ENCODE measurements around the gene SLC22A23.

Gene SLC22A23

DNA sequence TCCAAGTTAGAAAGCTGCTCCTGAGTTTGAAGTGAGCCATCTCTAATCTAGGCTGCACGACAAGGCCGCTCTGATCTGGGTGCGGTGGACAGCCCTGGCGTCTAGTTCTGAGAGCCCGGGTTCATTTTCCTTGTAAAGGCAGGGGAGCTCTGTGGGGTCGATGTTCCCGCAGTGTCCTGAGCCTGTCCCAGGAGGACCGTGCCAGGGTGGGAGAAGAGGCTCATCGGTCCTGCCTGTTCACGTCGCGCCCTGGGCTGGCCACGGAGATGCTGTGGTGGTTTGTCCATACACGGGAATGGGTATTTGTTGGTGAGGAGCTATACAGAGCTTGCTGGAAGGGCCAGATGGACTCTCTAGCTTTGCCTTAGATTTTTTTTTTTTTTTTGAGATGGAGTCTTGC is 171.1 kb downstream of the SLC22A23 start:
- peaks cover 3% of the 10 kb centered on the region for H3K36me3 ChIP-seq (ENCODE audit: control insufficient read depth, insufficient read depth, low read length)
- H3K9ac ChIP-seq (ENCODE audit: low read length): no peak overlapping the region
- no peak overlapping the region for H3K4me3 ChIP-seq (ENCODE audit: low read length)
- H3K4me1 ChIP-seq (ENCODE audit: control insufficient read depth, insufficient read depth, low read length): peaks cover 12% of the 10 kb centered on the region
- no peaks in the 10 kb centered on the region for H3K27me3 ChIP-seq (ENCODE audit: control insufficient read depth, insufficient read depth, low read length)
- no peak overlapping the region for H3K27ac ChIP-seq (ENCODE audit: low read depth, low read length)

DNA sequence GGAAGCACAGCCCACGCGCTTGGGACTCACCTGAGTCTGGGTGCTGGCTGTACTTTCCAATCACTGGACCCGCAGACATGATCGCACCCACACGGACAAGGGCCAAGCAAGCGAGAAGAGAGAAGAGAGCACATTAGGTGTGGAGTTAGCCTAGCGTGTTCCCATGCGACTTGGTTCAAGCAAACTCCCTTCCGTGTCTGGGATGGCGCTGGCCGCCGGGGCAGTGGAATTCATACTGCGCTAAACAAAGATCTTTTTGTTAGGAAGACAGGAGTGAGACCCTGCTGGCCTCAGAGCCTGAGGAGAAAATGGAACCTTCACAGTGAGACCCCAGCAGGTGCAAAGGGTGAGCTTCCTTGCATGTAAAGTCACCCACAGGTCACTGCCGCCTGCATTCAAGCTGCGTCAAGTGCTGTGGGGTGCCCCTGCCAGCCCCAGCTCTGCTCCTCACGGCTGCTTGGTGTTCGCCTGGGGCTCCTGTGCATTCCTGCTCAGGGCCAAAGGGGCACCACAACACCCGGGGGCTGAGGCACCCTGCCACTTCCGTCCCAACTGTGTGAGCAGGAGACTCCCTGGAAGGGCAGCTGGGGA is 171.7 kb downstream of the SLC22A23 start:
- Histone ChIP-seq H3K9ac (ENCODE audit: low read length) (no peak overlapping the region), H3K27me3 (ENCODE audit: control insufficient read depth, insufficient read depth, low read length) (no peaks in the 10 kb centered on the region), H3K4me3 (ENCODE audit: low read length) (no peak overlapping the region), H3K36me3 (ENCODE audit: control insufficient read depth, insufficient read depth, low read length) (peaks cover 3% of the 10 kb centered on the region), H3K27ac (ENCODE audit: low read depth, low read length) (no peak overlapping the region), H3K4me1 (ENCODE audit: control insufficient read depth, insufficient read depth, low read length) (peaks cover 12% of the 10 kb centered on the region)

DNA sequence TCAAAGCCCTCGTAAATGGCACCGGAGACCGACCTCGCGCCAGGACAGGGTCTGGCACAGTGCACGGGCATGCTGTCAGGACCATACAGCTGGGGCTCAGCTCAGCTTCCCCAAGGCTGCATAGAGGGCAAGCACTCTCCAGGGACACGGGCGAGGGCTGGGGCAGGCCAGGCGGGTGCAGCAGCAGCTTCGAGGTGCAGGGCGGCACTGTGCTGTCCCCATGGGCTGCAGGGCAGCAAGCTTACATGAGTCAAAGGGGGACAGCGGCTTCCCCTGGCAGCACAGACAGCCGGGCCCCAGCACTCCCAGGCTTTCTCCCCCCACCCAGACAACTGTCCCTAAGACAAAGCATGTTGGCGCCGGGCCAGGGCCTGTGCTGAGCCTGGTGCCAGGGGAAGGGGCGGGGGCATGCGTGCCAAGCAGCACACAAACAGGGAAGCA is 172.4 kb downstream of the SLC22A23 start:
- Histone ChIP-seq H3K27me3 (ENCODE audit: control insufficient read depth, insufficient read depth, low read length) (no peaks in the 10 kb centered on the region), H3K9ac (ENCODE audit: low read length) (no peak overlapping the region), H3K4me3 (ENCODE audit: low read length) (no peak overlapping the region), H3K4me1 (ENCODE audit: control insufficient read depth, insufficient read depth, low read length) (peaks cover 12% of the 10 kb centered on the region), H3K36me3 (ENCODE audit: control insufficient read depth, insufficient read depth, low read length) (peaks cover 3% of the 10 kb centered on the region), H3K27ac (ENCODE audit: low read depth, low read length) (no peak overlapping the region)

DNA sequence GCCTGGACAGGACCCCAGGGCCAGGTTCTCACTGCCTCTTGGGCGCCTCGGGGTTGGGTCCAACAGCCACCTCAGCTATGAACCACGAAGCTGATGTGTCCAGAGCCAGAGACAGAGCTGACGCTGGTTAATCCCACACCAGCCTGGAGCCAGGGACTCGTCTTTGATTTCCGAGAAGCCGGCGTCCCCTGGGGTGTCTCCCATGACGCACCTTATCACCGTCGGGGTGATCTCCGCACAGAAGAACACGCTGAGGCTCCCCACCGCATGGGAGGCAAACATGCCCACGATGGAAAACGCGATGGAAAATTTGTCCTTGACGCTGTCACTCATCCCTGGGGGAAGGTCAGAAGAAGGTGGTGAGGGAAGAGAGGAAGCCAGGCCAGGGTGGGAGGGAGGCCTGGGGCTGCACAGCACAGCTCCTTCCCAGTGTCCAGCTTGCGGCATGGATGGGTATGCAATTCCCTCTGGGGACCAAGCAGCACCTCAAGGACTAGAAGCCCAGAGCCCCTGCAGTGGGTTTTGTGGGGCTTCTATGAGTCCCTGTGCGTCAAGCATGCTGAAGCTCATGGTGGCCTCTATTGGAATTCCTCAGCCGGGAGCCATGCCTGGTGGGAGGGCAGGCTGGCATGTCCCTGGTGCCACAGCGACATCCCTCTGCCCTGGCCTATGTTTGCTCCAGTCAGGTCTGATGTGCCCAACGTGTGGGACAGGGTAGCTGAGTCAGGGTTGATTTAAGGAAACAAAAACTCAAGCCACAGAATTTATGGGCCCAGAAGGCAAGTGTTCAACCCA is 173.0 kb downstream of the SLC22A23 start:
- peaks cover 3% of the 10 kb centered on the region for H3K36me3 ChIP-seq (ENCODE audit: control insufficient read depth, insufficient read depth, low read length)
- no peak overlapping the region for H3K27ac ChIP-seq (ENCODE audit: low read depth, low read length)
- peaks cover 12% of the 10 kb centered on the region for H3K4me1 ChIP-seq (ENCODE audit: control insufficient read depth, insufficient read depth, low read length)
- H3K4me3 ChIP-seq (ENCODE audit: low read length): no peak overlapping the region
- no peaks in the 10 kb centered on the region for H3K27me3 ChIP-seq (ENCODE audit: control insufficient read depth, insufficient read depth, low read length)
- no peak overlapping the region for H3K9ac ChIP-seq (ENCODE audit: low read length)

DNA sequence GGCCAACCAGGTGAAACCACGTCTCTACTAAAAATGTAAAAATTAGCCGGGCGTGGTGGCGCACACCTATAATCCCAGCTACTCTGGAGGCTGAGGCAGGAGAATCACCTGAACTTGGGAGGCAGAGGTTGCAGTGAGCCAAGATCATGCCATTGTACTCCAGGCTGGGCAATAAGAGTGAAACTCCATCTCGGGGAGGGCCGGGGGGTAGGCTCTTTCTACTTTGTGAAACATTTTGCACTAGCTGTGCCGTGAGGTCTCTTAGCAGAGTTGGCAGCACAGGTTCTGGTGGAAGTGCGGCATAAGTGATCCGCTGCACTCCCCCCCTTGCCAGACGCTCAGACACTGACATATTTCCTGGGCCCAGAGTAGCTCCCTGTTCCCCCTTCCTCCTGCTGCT is 173.6 kb downstream of the SLC22A23 start:
- H3K27ac ChIP-seq (ENCODE audit: low read depth, low read length): no peak overlapping the region
- peaks cover 3% of the 10 kb centered on the region for H3K36me3 ChIP-seq (ENCODE audit: control insufficient read depth, insufficient read depth, low read length)
- peaks cover 12% of the 10 kb centered on the region for H3K4me1 ChIP-seq (ENCODE audit: control insufficient read depth, insufficient read depth, low read length)
- H3K4me3 ChIP-seq (ENCODE audit: low read length): no peak overlapping the region
- H3K27me3 ChIP-seq (ENCODE audit: control insufficient read depth, insufficient read depth, low read length): no peaks in the 10 kb centered on the region
- no peak overlapping the region for H3K9ac ChIP-seq (ENCODE audit: low read length)

DNA sequence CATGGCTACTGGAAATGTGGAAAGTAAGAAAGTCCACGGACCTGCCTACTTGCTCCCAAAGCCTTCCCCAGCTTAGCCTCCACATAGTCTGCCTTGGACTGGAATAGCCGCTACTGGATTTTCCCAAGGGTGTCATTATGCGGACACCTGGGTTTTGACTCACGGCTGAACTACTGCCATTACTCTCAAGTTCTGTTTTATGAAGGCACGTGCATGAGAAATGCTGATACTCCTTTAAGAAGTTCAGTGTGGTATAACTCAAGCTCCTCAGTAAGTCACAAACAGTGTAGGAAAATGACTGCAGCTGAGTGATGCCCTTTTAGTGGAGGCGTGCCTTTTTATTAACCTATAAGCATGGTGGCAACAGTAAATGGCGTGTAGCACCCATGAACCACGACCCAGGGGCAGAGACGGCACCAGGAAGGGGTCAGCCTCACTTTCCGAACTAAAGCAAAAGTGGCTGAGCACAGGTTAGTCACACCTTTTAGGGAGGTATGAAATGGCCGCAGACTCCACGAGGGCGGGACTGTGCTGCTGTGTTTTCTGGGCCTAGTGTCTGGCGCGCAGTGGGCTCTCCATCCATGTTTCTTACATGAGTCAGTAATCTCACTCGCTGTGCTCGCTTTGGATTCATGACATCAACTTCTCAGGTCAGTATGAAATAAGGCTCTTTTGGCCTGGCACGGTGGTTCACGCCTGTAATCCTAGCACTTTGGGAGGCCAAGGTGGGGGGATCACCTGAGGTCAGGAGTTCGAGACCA is 174.2 kb downstream of the SLC22A23 start:
- Histone ChIP-seq H3K36me3 (ENCODE audit: control insufficient read depth, insufficient read depth, low read length) (peaks cover 3% of the 10 kb centered on the region), H3K4me3 (ENCODE audit: low read length) (no peak overlapping the region), H3K27ac (ENCODE audit: low read depth, low read length) (peak overlapping the region; percentile 29), H3K27me3 (ENCODE audit: control insufficient read depth, insufficient read depth, low read length) (no peaks in the 10 kb centered on the region), H3K9ac (ENCODE audit: low read length) (no peak overlapping the region), H3K4me1 (ENCODE audit: control insufficient read depth, insufficient read depth, low read length) (peaks cover 12% of the 10 kb centered on the region)

DNA sequence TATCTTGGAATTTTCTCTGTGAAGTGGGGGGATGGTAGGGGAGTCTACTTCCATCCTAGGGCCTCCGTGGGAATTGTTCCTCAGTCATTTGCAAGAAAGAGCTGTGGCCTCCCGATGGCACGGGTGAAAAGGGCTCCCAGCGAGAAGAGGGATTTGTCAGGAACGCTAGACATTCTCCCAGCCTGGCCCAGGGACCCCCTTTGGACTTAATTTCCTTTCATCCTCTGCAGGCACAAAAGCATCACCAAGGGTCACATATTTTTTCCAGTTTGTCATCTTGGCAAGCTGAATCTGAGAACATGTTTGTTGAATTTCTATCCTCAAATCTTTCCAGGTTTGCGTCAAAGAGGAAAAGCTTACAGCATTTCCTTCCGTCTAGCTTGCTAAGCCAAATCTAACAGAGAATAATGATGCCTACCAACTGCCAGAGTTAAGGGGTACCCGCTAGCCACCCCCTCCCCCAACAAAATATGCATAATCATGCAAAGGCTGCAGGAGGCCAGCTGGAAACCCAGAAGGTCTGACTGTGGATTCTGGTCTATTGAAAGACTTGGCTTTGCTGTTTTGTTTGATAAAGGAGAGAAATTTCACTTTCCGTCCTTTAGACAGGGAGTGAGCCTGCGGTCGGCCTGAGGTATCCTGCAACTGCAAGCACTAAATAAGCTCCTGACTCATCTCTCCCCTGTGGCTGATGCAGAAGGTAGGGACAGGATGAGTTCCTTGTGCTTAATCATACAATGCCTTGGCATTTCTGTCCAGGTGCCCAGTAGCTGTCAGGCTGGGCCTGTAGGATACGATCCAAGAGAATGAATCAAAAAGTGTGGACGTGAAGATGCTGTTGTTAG is 175.0 kb downstream of the SLC22A23 start:
- peaks cover 3% of the 10 kb centered on the region for H3K36me3 ChIP-seq (ENCODE audit: control insufficient read depth, insufficient read depth, low read length)
- H3K4me3 ChIP-seq (ENCODE audit: low read length): no peak overlapping the region
- H3K9ac ChIP-seq (ENCODE audit: low read length): no peak overlapping the region
- peaks cover 12% of the 10 kb centered on the region for H3K4me1 ChIP-seq (ENCODE audit: control insufficient read depth, insufficient read depth, low read length)
- no peaks in the 10 kb centered on the region for H3K27me3 ChIP-seq (ENCODE audit: control insufficient read depth, insufficient read depth, low read length)
- peak overlapping the region; percentile 29 for H3K27ac ChIP-seq (ENCODE audit: low read depth, low read length)

DNA sequence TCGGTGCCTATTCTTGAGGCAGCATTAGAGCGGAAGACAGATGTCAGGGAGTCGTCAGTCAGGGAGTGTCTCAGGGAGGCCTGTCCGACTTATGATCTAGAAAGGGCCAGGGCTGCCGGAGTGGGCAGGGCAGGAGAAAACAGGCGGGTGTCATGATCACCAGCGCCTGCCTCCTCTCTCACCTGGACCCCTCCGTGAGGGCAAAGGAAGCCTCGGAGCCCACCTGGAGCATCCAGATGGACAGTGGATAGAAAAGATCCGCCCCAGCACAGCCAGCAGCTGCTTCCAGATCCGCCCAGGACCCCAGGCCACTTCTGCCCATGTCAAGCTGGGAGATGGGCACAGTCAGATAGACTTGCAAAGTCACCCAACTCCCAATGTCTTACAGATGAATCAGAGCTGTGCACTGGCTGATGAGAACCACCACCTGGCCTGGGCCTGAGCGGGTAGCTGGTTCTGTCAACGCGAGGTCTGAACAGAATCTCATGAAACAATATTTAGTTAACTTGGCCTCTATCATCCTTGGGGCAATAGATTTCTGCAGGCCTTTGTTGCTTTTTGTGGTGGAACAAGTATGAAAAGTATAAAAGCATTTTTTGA is 175.9 kb downstream of the SLC22A23 start:
- H3K27ac ChIP-seq (ENCODE audit: low read depth, low read length): no peak overlapping the region
- H3K4me1 ChIP-seq (ENCODE audit: control insufficient read depth, insufficient read depth, low read length): peaks cover 12% of the 10 kb centered on the region
- no peak overlapping the region for H3K4me3 ChIP-seq (ENCODE audit: low read length)
- no peak overlapping the region for H3K9ac ChIP-seq (ENCODE audit: low read length)
- no peaks in the 10 kb centered on the region for H3K27me3 ChIP-seq (ENCODE audit: control insufficient read depth, insufficient read depth, low read length)
- peaks cover 3% of the 10 kb centered on the region for H3K36me3 ChIP-seq (ENCODE audit: control insufficient read depth, insufficient read depth, low read length)

DNA sequence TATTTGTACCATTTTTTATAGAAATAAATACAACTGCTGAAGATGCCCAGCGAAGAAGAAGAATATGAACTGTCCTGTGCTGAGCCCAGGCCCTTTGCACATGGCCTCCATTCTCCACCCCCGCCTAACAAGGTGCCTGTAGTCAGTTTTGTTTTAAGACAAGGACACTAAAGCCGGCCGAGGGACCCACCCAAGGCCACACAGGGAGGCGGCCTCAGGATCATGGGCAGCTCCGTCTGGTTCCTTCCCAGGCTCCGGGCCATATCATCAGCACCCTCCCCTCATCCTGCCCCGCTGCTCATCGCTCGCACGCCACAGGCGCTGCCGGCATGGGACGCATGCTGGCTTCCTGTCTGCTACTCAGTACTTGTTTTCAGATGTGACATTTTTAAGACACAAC is 176.8 kb downstream of the SLC22A23 start:
- Histone ChIP-seq H3K4me3 (ENCODE audit: low read length) (no peak overlapping the region), H3K4me1 (ENCODE audit: control insufficient read depth, insufficient read depth, low read length) (peaks cover 12% of the 10 kb centered on the region), H3K36me3 (ENCODE audit: control insufficient read depth, insufficient read depth, low read length) (peaks cover 2% of the 10 kb centered on the region), H3K27ac (ENCODE audit: low read depth, low read length) (no peak overlapping the region), H3K9ac (ENCODE audit: low read length) (no peak overlapping the region), H3K27me3 (ENCODE audit: control insufficient read depth, insufficient read depth, low read length) (no peaks in the 10 kb centered on the region)

DNA sequence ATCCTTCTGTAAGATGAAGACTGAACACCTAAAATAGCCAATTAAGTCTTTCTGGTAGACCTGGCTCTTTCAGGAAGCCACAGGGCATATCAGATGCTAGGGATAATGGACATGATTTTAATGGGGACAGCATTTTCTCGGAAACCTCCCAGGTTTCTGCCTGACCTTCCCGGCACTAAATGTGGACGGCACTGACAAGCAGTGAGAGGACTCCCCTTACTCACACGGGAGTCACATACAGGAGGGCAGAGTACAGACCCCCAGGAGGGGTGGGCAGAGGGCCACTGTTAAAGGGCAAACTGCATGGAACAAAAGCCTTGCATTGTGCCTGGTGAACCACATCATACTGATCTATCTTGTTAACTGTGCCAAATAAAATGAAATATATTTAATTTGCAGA is 178.2 kb downstream of the SLC22A23 start:
- no peak overlapping the region for H3K9ac ChIP-seq (ENCODE audit: low read length)
- H3K27me3 ChIP-seq (ENCODE audit: control insufficient read depth, insufficient read depth, low read length): no peaks in the 10 kb centered on the region
- no peak overlapping the region for H3K4me3 ChIP-seq (ENCODE audit: low read length)
- no peak overlapping the region for H3K27ac ChIP-seq (ENCODE audit: low read depth, low read length)
- H3K4me1 ChIP-seq (ENCODE audit: control insufficient read depth, insufficient read depth, low read length): peaks cover 12% of the 10 kb centered on the region
- no peaks in the 10 kb centered on the region for H3K36me3 ChIP-seq (ENCODE audit: control insufficient read depth, insufficient read depth, low read length)

DNA sequence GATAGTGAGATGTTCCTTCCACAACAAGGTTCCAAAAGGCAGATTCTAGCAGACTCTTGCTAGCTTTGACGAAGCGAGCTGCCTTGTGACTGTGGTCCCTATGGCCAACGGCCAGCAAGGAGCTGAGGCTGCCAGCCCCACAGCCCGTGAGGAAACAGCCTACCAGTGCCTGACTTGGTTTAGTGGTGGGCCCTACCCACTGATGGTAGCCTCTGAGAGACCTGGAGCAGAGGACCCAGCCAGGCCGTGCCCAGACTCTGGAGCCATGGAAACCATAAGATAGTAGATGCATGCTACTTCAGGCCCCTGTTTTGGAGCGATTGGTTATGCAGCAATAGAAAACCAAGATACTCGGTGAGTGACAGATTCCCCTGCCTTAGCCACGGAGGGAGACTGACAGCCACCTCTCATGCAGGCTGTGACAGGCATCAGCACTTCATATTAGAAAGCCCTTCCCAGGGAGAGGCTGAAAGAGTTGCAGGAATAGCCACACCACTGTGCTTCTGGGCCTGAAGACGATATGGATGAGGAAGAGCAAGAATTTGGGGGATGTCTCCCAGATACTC is 178.9 kb downstream of the SLC22A23 start:
- H3K27me3 ChIP-seq (ENCODE audit: control insufficient read depth, insufficient read depth, low read length): no peaks in the 10 kb centered on the region
- H3K4me1 ChIP-seq (ENCODE audit: control insufficient read depth, insufficient read depth, low read length): peaks cover 12% of the 10 kb centered on the region
- H3K9ac ChIP-seq (ENCODE audit: low read length): no peak overlapping the region
- H3K36me3 ChIP-seq (ENCODE audit: control insufficient read depth, insufficient read depth, low read length): peaks cover 5% of the 10 kb centered on the region
- H3K4me3 ChIP-seq (ENCODE audit: low read length): no peak overlapping the region
- H3K27ac ChIP-seq (ENCODE audit: low read depth, low read length): no peak overlapping the region

Measured in rectal smooth muscle tissue (tissue), 1 donor.